Testis (tissue), 5 donors: ENCODE results near the gene PLA2G2C. TPM values are rescaled to one million over a fixed set of nuclear protein-coding genes. Genes with fewer than 3 reads are reported as not detected.
A peak's percentile ranks its signal among the peaks of the same experiment; 100 is the strongest.
"Not testable (repeated sequence)": the region's sequence is repeated elsewhere in the genome, so short reads cannot be mapped to it uniquely, and the experiment has no call there.

ENCODE experiments used
- DNase-seq: peaks from one replicate; pipeline ENCODE4 v3.0.0-alpha.2; 2019
- H3K27ac ChIP-seq, 2 donors: fragments of 200-600 bp; sonication (generic); one replicate each; pipeline ENCODE4 v1.5.1; 2019
- H3K27me3 ChIP-seq: fragments of 200-600 bp; sonication (generic); one replicate; pipeline ENCODE4 v1.5.1; 2019
- H3K36me3 ChIP-seq: fragments of 200-600 bp; sonication (generic); one replicate; pipeline ENCODE4 v1.5.1; 2017; ENCODE audit warnings: low read depth; ENCODE audit errors: missing control alignments
- H3K4me1 ChIP-seq: fragments of 200-600 bp; sonication (generic); one replicate; pipeline ENCODE4 v1.5.1; 2019
- H3K4me3 ChIP-seq, 2 donors: fragments of 200-600 bp; sonication (generic); one replicate each; pipeline ENCODE4 v1.5.1; 2017 to 2019
- H3K9me3 ChIP-seq: fragments of 200-600 bp; sonication (generic); one replicate; pipeline ENCODE4 v1.5.1; 2017
- CTCF ChIP-seq, 3 experiments: fragments of 450-650 bp in 2 of 3; fragments of 200-600 bp in 1 of 3; sonication (generic) in 1 of 3; IDR thresholded peaks; one replicate each; pipeline ENCODE4 v1.5.1; 2016 to 2019; ENCODE audit warnings: antibody characterized with exemption in 3 of 3, mild to moderate bottlenecking in 2 of 3, moderate library complexity in 1 of 3
- POLR2A ChIP-seq: fragments of 450-650 bp; IDR thresholded peaks from one replicate; pipeline ENCODE4 v1.6.1; 2017; ENCODE audit warnings: antibody characterized with exemption, mild to moderate bottlenecking, moderate library complexity
- WGBS, 2 donors: methylation state at CpG; one replicate each; pipeline ENCODE4 v1.1.5; 2018; 5-methylcytosine and 5-hydroxymethylcytosine counted together
- intact Hi-C: fragments of 100-400 bp; cut with DNase I; formaldehyde crosslinking; loops from one replicate; pipeline ENCODE4 v1.15.1; 2023; ENCODE audit warnings: low total_unique reads
- long read RNA-seq, 2 donors: transcript quantifications; one replicate each; lab custom pipeline, GENCODE V29; 2026
- polyA plus RNA-seq: library from polyadenylated mRNA; stranded (reverse); fragments of 350-450 nt; fragmentation: Illumina TruSeq; extraction: RNeasy Lipid Tissue Mini Kit (QIAGEN cat#74804); gene quantifications from one replicate; pipeline ENCODE4 v1.2.3, GENCODE V29; 2014; ENCODE audit warnings: low read depth, low replicate concordance; ENCODE audit not compliant: insufficient read depth
- total RNA-seq, 2 donors: library from RNA; depleted of rRNA; stranded (reverse); fragments of >200 nt; gene quantifications; one replicate each; pipeline ENCODE4 v1.2.3, GENCODE V29; 2016

PLA2G2C gene
- under 1 TPM; 0.31 to 0.47 TPM for total RNA-seq
- 1.1 TPM for polyA plus RNA-seq
- long read RNA-seq, donor 1: 0 reads
- long read RNA-seq, donor 2: 0 reads

DNA sequence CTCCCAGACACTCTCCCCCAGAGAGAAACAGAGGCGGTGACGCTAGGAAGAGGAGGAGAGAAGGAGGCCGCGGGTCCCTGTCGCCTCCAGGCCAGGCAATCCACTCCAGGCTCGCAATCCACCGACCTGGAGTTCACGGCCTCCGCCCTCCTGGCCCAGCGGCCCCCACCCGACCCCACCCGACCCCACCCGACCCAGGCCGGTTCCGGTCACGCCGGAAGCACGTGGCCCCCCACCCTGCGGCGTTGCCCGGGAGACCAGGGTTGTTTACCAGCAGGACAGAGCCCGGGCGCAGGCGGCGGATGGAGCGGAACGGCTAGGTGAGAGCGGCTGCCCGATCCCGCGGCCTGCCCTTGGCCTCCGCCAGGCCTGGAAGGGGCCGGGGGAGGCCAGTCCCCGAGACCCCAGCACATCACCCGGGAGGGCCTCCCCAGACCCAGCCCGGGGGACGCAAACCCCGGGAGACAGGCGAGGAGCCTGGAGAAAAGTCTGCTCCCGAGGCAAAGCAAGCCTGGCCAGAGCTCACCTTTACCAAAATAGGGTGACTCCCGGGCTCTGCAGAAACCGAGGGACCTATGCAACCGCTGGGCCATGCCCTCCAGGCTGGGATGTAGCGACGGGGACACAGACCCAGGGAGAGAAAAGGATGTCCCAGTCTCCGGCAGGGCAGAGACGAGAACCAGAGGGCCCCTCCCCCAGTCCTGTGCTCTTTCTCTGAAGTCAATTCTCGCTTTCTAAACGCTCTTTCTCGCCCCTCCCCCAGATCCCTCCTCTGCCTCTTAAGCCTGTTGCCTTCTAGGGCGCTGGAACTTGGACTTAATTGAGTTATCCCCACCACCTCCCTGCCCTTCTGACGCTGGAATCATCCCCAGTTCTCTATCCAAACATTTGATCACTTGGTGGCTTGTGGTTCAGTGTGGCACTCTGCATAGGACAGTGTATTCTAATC is at the start of gene PLA2G2C, which contains the start of gene UBXN10:
Gene PLA2G2C, minus strand, starts transcription at position 685 of the 949 bp plus-strand sequence. CDS start 9,155 bp downstream, outside the sequence.
Gene UBXN10, plus strand, starts transcription at position 263 of the 949 bp plus-strand sequence. CDS start 4,466 bp downstream, outside the sequence.
- TF ChIP-seq POLR2A: no peak
- no peak for TF ChIP-seq CTCF (IDR thresholded peaks at IDR 0.05)
- DNase-seq: peak; percentile 90
- Histone ChIP-seq H3K4me1 (peaks cover 13% of the 10 kb centered on the region), H3K36me3 (no peaks in the 10 kb centered on the region), H3K27ac (peak within 1 kb of the TSS; percentile 9 to 48), H3K27me3 (no peaks in the 10 kb centered on the region), H3K9me3 (no peaks in the 10 kb centered on the region), H3K4me3 (peak within 1 kb of the TSS; percentile 51 to 65)
- intact Hi-C loops: no loop called here
- WGBS, 2 donors: 4 to 5% methylated on average over 19 to 45 of the region's 52 CpGs

DNA sequence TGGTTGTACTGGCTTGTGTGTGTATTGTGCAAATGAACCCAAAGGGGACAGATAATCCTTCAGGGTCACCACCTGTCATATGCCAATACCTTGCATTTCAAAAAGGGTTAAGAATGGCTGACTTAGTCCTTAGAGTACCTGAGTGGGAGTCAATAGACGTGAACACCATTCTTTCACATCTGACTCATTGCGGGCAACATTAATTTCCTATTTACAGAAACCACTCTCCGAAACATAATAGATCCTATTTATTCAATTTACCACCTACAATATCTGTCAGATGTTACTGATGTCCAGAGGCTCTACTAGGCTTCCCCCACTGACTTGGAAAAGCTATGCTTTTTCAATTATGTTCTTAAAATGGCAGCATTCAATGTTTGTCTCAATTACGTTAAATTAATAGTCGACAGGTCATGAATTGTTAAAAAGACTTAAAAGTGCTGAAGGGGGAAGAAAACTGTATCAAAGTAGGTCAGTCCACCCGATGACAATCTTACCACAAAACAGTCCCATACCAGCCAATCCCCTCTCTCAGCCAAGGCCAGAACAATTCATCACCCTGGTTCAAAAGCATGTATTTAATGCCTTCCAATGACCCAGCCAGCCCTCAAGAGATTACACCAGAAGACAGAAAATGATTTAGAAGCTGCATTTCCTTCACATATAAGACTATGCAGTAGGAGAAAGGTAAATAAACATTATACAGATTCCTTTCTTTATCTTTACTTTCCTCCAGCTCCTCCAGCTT is 48.6 kb upstream of the PLA2G2C start:
- Histone ChIP-seq H3K4me3 (no peak overlapping the region), H3K27me3 (no peaks in the 10 kb centered on the region), H3K27ac (no peak overlapping the region), H3K9me3 (no peaks in the 10 kb centered on the region), H3K36me3 (no peaks in the 10 kb centered on the region), H3K4me1 (no peaks in the 10 kb centered on the region)
- DNase-seq: no peak
- intact Hi-C loops: no loop called here
- TF ChIP-seq CTCF (IDR thresholded peaks at IDR 0.05): no peak
- TF ChIP-seq POLR2A: no peak
- WGBS, 2 donors: 72 to 80% methylated on average over 6 of the region's 6 CpGs

GRCh38 chr1:20233866-20234265 is 47.5 kb upstream of the PLA2G2C start:
- TF ChIP-seq CTCF (IDR thresholded peaks at IDR 0.05): no peak
- no peak for TF ChIP-seq POLR2A
- Histone ChIP-seq H3K9me3 (no peaks in the 10 kb centered on the region), H3K36me3 (no peaks in the 10 kb centered on the region), H3K27ac (no peak overlapping the region), H3K27me3 (no peaks in the 10 kb centered on the region), H3K4me1 (no peaks in the 10 kb centered on the region), H3K4me3 (no peak overlapping the region)
- no peak for DNase-seq
- intact Hi-C loops: no loop called here
- 35 to 42% methylated on average over 6 of the region's 6 CpGs for WGBS, 2 donors

GRCh38 chr1:20233394-20233793 is 47.1 kb upstream of the PLA2G2C start:
- intact Hi-C loops: no loop called here

DNA sequence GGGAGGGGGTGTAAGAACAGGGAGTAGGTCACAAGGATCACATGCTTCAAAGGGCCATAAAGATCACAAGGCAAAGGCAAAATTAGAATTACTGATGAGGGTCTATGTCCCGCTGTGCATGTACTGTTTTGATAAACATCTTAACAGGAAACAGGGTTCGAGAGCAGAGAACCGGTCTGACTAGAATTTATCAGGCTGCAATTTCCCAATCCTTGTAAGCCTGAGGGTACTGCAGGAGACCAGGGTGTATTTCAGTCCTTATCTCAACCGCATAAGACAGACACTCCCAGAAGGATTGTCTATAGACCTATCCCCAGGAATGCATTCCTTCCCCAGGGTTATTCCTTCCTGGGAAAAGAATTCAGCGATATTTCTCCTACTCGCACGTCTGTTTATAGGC is 46.2 kb upstream of the PLA2G2C start:
- H3K27ac ChIP-seq, H3K27me3 ChIP-seq, H3K4me3 ChIP-seq, DNase-seq, H3K4me1 ChIP-seq, H3K9me3 ChIP-seq, H3K36me3 ChIP-seq, intact Hi-C loops: not testable (repeated sequence)
- WGBS, 2 donors: 45 to 49% methylated on average over 7 of the region's 7 CpGs

More at GRCh38 chr1:20233394-20233793, 47.1 kb upstream of the PLA2G2C start:
- Histone ChIP-seq H3K4me1 (no peaks in the 10 kb centered on the region), H3K9me3 (no peaks in the 10 kb centered on the region), H3K27me3 (no peaks in the 10 kb centered on the region), H3K4me3 (no peak overlapping the region), H3K27ac (no peak overlapping the region), H3K36me3 (no peaks in the 10 kb centered on the region)
- DNase-seq: no peak
- WGBS, 2 donors: 48% methylated on average over 3 of the region's 3 CpGs
- TF ChIP-seq CTCF (IDR thresholded peaks at IDR 0.05): peak in 1 of 3 experiments; percentile 2
- no peak for TF ChIP-seq POLR2A
